GM12892 (cell line): ENCODE results near the gene RAMP1.

Source experiments
- POLR2A ChIP-seq: IDR thresholded peaks from 2 replicates; pipeline ENCODE4 v1.6.1; 2011; ENCODE audit warnings: low read depth, low read length, control low read depth
- POLR2AphosphoS5 ChIP-seq: IDR thresholded peaks from 2 replicates; pipeline ENCODE4 v1.6.1; 2011; ENCODE audit warnings: low read depth, low read length, control low read depth
- TAF1 ChIP-seq: IDR thresholded peaks from 2 replicates; pipeline ENCODE4 v1.6.1; 2011; ENCODE audit warnings: low read depth, mild to moderate bottlenecking, control low read depth, low read length, borderline replicate concordance

DNA sequence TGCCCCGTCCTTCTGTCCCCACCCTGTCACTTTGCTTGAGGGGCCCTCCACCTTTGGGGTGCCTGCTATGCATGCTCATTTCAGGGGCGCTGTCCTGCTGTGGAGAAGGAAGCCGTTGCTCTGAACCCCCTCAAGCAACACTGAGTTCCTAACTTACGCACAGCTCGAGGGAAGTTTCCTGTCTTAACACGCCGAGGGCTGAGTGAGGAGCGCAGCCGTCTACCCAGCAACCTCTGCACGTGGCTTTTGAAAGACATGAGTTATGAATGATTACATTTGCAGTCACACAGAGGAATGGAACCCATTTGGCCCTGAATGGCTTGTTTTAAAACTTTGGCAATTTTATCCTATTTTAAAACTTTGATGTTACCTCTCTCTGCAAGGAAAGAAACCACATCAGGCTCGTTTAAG, 14.0 kb downstream of the RAMP1 start:
- no peak for TF ChIP-seq TAF1
- TF ChIP-seq POLR2A = no peak
- no peak for TF ChIP-seq POLR2AphosphoS5
